AG09309 (cell line): ENCODE measurements around the gene UXT.

ENCODE experiments used
- DNase-seq: peaks from one replicate; pipeline ENCODE4 v3.0.0-alpha.2; 2010; ENCODE audit warnings: low read depth
- H3K4me3 ChIP-seq: 2 replicates; pipeline ENCODE4 v1.5.1; 2011; ENCODE audit warnings: mild to moderate bottlenecking, low read depth, low read length, moderate library complexity; ENCODE audit not compliant: control insufficient read depth
- CTCF ChIP-seq: IDR thresholded peaks from 2 replicates; pipeline ENCODE4 v1.5.1; 2011; ENCODE audit warnings: mild to moderate bottlenecking, low read depth, low read length, inconsistent platforms; ENCODE audit not compliant: insufficient read depth, control insufficient read depth; ENCODE audit errors: missing control alignments

Gene UXT

GRCh38 chrX:47618923-47619485 lies 40.0 kb downstream of the UXT start:
- no peak for DNase-seq
- no peak for TF ChIP-seq CTCF
- no peak overlapping the region for H3K4me3 ChIP-seq

- no peak for DNase-seq
- TF ChIP-seq CTCF: no peak
- no peak overlapping the region for H3K4me3 ChIP-seq
Observed at GRCh38 chrX:47614618-47615017, 44.4 kb downstream of the UXT start.

GRCh38 chrX:47613082-47613481 lies 45.9 kb downstream of the UXT start:
- no peak overlapping the region for H3K4me3 ChIP-seq
- no peak for DNase-seq
- no peak for TF ChIP-seq CTCF

GRCh38 chrX:47612418-47612817 lies 46.6 kb downstream of the UXT start:
- no peak for TF ChIP-seq CTCF
- no peak overlapping the region for H3K4me3 ChIP-seq
- DNase-seq: no peak

- TF ChIP-seq CTCF: no peak
- H3K4me3 ChIP-seq: no peak overlapping the region
- no peak for DNase-seq
Observed at GRCh38 chrX:47611926-47612325, 47.1 kb downstream of the UXT start.

- TF ChIP-seq CTCF: no peak
- DNase-seq: no peak
- no peak overlapping the region for H3K4me3 ChIP-seq
Observed at GRCh38 chrX:47611489-47611888, 47.5 kb downstream of the UXT start.

GRCh38 chrX:47610511-47610910 lies 48.5 kb downstream of the UXT start:
- DNase-seq: no peak
- H3K4me3 ChIP-seq: no peak overlapping the region
- no peak for TF ChIP-seq CTCF
